ENCODE measurements around the gene NUP188. TPM values are rescaled to one million over a fixed set of nuclear protein-coding genes. Genes with fewer than 3 reads are reported as not detected.
"Not testable (repeated sequence)": the region's sequence is repeated elsewhere in the genome, so short reads cannot be mapped to it uniquely, and the experiment has no call there.

The NUP188 gene
- total RNA-seq, 2 experiments from 2014 or later: 88.0 to 108 TPM

DNA sequence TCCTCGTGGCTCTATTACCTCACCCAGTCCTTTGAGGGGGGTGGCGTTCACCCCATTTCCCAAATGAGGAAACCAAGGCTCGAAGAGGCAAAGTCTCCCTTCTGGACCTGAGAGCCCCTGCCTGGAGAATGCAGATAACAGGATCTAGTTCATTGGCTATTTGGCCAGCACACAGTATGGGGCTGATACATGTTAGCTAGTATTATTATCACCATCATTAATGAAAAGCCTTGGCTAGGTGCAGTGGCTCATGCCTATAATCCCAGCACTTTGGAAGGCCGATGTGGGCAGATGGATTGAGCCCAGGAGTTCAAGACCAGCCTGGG is 76.4 kb downstream of the NUP188 start:
- CTCF ChIA-PET: interaction anchor here (1.2 to 1.9 kb wide), 2 partner anchors 17 to 19 kb away, joined by 4 to 7 read pairs; no protein-coding TSS in a partner anchor

DNA sequence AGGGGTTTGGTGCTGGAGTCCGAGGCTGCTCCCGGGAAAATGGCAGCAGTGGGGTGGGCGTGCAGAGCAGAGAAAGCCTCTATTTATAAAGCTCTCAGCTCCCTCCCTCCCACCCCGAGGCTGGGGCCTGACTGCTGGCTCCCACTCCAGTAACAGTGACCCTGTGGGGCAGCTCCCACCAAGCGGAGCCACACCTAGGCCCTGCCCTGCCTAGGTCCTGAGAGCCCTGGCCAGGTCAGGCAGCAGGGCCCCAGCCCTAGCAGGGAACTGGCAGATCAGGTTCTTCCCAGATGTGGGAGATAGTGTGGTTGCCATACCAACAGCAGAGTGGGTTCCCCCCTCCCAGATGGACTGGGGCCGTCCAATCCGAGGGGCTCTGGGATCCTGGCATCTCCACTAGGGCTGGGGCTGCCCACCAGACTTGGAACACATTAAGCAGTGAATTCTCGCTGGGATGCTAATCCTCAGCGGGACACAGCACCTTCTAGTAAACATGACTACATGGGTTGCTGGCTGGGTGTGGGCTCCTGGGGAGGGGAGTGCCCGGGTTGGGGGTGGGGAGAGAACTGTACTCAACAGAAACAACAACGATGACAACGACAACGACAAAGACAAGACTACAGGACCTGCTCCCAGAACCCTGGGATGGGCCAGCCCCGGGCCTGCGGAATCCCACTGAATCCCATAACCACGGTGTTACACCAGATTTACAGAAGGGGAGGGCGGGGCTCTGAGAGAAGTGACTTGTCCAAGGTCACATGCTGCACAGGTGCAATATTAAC is 79.1 kb downstream of the NUP188 start:
- no peak for ATAC-seq
- peak overlapping the region; percentile 80 for H3K4me3 Mint-ChIP-seq
- peak overlapping the region; percentile 78 for H3K27ac Mint-ChIP-seq
- no peaks in the 10 kb centered on the region for H3K9me3 Mint-ChIP-seq (ENCODE audit: low read depth)
- H3K36me3 Mint-ChIP-seq: no peaks in the 10 kb centered on the region
- H3K4me1 Mint-ChIP-seq: peaks cover 33% of the 10 kb centered on the region
- no peaks in the 10 kb centered on the region for H3K27me3 Mint-ChIP-seq
- DNase-seq: no peak
- CTCF ChIA-PET: interaction anchor here (1.0 to 2.2 kb wide), 4 partner anchors 10 to 569 kb away, joined by 3 to 7 read pairs (median 4); partner anchors contain the start of genes ENDOG and MIGA2

More for the DNA sequence above, 76.4 kb downstream of the NUP188 start:
- Mint-ChIP-seq H3K4me3 (no peak overlapping the region), H3K27me3 (no peaks in the 10 kb centered on the region), H3K4me1 (peaks cover 34% of the 10 kb centered on the region), H3K27ac (no peak overlapping the region), H3K36me3 (peaks cover 1% of the 10 kb centered on the region), H3K9me3 (ENCODE audit: low read depth) (no peaks in the 10 kb centered on the region)
- DNase-seq: no peak
- ATAC-seq: no peak

DNA sequence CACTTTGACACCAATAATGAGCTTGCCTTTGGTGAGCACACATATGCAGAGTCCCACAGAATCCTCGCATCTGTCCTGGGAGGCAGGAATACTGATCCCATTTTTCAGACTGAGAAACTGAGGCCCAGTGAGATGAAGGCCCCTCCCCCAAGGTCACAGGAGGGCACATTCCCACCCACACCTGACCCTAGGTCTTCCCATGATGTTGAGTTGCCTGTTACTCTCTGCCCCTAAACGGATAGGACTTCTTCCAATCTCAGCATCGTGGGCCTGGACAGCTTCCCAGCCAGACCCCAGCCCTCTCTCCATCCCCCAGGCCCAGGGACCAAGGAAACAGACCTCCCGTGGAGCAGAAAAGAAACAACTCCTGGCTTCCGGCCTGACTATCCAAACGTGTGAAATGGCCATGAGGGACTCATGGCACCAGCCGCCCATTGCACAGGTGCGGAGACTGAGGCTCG is 79.8 kb downstream of the NUP188 start:
- no peaks in the 10 kb centered on the region for H3K9me3 Mint-ChIP-seq (ENCODE audit: low read depth)
- ATAC-seq: no peak
- no peaks in the 10 kb centered on the region for H3K36me3 Mint-ChIP-seq
- CTCF ChIA-PET: interaction anchor here (1.0 to 2.2 kb wide), 4 partner anchors 9 to 569 kb away, joined by 3 to 7 read pairs (median 4); partner anchors contain the start of genes ENDOG and MIGA2
- H3K27ac Mint-ChIP-seq: peak overlapping the region; percentile 78
- H3K4me1 Mint-ChIP-seq: peaks cover 29% of the 10 kb centered on the region
- H3K4me3 Mint-ChIP-seq: peak overlapping the region; percentile 80
- H3K27me3 Mint-ChIP-seq: no peaks in the 10 kb centered on the region
- DNase-seq: no peak

DNA sequence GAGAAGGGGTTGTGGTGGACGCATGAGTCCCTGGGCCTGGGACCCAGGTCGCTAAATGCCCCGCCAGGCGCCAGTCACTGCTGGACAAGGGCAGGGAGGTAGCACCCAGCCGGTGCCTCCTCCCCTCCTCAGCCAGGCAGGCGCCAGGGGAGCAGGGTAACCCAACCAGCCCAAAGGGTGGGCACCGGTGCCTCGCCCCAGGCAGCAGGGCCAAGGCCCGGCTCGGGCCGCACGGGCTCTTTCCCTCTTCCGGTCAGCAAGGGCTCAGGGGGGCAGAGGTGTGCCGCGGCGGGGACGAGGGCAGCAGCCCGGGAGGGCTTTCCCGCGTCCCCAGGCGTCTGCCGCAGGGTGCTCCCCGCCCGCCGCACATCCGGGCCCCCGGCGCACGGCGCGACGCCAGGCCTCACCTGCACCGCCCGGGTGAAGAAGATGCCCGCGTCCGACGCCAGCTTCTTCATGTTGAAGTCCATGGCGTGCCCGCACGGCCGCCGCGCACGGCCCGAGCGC is 80.2 kb downstream of the NUP188 start:
- peak overlapping the region; percentile 80 for H3K4me3 Mint-ChIP-seq
- no peaks in the 10 kb centered on the region for H3K36me3 Mint-ChIP-seq
- ATAC-seq (peak; percentile 74), DNase-seq (peak; percentile 84)
- peaks cover 28% of the 10 kb centered on the region for H3K4me1 Mint-ChIP-seq
- no peaks in the 10 kb centered on the region for H3K27me3 Mint-ChIP-seq
- CTCF ChIA-PET: interaction anchor here (0.6 to 2.2 kb wide), 12 partner anchors 8 to 570 kb away, joined by 3 to 7 read pairs (median 4); partner anchors contain the start of genes CRAT, DOLPP1, ENDOG and MIGA2
- no peaks in the 10 kb centered on the region for H3K9me3 Mint-ChIP-seq (ENCODE audit: low read depth)
- H3K27ac Mint-ChIP-seq: peak overlapping the region; percentile 78

DNA sequence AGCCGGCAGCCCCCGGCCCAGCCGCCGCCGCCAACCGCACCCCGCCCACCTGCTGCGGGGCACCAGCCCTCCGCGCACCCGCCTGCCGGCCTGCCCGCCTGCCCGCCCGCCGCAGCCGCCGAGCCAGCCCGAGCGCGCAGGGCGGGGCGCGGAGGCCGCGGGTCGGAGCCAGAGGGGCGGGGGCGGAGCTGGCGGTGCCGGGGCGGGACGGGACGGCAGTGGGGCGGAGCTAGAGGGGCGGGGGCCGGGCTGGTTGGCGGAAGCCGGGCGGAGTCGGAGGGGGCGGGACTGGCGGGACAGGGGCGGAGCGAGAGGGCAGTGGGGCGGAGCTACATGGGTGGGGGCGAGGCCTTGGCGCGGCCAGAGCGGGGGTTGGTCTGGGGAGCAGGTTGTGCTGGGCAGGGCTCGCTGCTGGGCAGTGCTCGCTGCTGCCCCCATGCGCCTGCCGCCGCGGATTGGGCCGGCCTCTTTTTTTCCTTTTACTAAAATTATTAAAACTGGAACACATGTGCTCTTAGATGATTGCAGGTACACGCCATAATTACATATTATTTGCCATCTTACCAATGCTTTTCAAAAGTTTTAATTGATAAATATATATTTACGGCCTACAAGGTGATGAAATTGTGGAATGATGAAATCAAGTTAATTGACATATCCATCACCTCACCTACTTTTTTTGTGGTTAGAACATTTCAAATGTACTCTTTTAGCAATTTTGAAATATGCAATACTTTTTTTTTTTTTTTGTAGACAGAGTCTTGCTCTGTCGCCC is 80.9 kb downstream of the NUP188 start, which contains the start of gene SH3GLB2:
SH3GLB2 (minus strand) TSS at position 140 of the 775 bp plus-strand sequence. CDS start 177 bp downstream, outside the sequence.
- Mint-ChIP-seq H3K4me3 (peak within 1 kb of the TSS; percentile 80), H3K4me1 (peaks cover 25% of the 10 kb centered on the region), H3K27me3 (no peaks in the 10 kb centered on the region), H3K27ac (peak within 1 kb of the TSS; percentile 78), H3K36me3 (no peaks in the 10 kb centered on the region), H3K9me3 (ENCODE audit: low read depth) (no peaks in the 10 kb centered on the region)
- ATAC-seq: peak; percentile 89
- CTCF ChIA-PET: interaction anchor here (0.6 to 2.2 kb wide), 10 partner anchors 14 to 209 kb away, joined by 3 to 7 read pairs (median 4); partner anchors contain the start of genes CRAT, DOLPP1 and ENDOG
- peak; percentile 95 for DNase-seq

DNA sequence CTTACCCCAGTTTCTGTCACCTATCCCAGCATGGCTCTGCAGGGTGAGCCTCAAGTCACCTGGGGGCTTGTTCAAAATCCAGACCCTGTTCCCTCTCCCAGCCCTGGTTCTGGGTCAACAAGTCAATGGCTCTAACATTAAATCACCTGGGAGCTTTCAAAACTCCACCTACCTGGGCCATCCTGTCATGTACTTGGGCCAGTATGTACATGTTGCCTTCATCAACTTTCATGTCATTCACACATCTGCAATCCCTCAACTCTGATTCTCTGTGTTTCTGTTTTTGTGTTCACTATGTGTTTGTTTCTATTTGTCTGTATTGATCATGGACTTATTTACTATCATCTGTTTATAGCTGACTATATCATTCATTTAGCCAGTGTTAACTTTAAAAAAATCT is 82.7 kb downstream of the NUP188 start:
- Mint-ChIP-seq H3K36me3 (no peaks in the 10 kb centered on the region), H3K4me3 (no peak overlapping the region), H3K4me1 (peaks cover 25% of the 10 kb centered on the region), H3K27me3 (no peaks in the 10 kb centered on the region), H3K27ac (no peak overlapping the region), H3K9me3 (ENCODE audit: low read depth) (no peaks in the 10 kb centered on the region)
- DNase-seq (no peak), ATAC-seq (no peak)
- CTCF ChIA-PET: no interaction called here

DNA sequence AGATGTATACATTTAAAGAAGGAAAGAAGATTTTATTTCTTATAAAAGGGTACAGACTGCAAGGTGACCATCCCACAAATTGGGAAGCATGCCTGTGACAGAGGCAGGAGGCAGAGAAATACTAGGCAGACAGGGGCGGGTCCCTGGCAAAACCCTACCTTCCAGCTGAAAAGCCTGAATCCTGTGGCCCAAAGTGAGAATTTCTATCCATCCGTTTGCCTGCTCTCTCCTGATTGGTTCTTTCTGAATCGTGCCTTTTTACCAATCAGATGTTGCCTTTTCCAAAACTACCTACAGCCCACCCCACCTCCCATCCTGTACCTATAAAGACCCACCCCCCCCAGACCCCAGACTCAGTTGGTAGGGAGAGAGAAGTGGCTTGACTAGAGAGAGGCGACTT is 84.0 kb downstream of the NUP188 start:
- DNase-seq (no peak), ATAC-seq (no peak)
- Mint-ChIP-seq H3K9me3 (ENCODE audit: low read depth) (no peaks in the 10 kb centered on the region), H3K27me3 (no peaks in the 10 kb centered on the region), H3K36me3 (no peaks in the 10 kb centered on the region), H3K4me1 (peaks cover 20% of the 10 kb centered on the region), H3K4me3 (no peak overlapping the region), H3K27ac (no peak overlapping the region)
- CTCF ChIA-PET: interaction anchor here (1.0 kb wide), 1 partner anchor 82 kb away, joined by 3 read pairs; no protein-coding TSS in a partner anchor

DNA sequence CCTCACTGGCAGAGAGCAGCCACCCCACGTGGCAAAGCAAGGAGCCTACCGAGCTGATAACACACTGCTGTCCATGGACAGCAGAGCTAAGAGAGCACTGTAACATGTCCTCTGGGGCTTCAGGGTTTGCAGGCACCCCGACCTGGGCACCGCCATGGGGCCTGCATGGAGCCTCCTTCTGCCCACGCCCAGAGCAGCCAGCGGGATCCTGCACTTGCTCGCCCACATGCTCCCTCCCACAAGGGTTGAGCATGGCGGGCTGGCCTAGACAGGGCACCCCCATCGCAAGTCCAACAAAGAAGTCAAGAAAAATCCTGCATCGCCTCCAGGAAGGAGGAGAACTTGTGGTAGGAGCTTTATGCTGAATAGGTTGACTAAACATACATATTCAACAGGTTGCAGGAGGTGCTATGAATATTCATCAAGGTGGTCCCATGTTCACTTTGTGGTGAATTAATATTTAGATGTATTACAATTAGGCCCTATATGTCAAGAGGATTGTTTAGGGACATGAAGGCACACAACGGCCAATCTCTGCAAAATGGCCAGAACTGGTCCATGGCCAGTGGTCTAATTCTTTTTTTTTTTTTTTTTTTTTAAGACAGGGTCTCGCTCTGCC is 85.2 kb downstream of the NUP188 start:
- CTCF ChIA-PET: no interaction called here

DNA sequence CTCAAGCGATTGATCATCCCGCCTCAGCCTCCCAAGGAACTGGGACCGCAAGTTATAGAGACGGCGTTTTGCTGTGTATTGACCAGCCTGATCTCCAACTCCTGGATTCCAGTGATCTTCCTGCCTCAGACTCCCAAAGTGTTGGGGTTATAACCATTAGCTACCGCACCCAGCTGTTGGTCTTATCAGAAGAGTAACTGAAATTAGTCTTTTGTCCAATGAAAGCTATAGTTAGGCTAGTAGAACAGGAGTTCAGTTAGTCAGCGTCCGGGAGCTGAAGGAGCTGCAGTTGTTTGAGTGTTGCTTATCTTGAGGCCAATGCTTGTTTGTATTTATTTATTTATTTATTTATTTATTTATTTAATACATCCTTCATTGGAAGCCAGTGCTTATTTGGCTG is 85.7 kb downstream of the NUP188 start:
- no peaks in the 10 kb centered on the region for H3K27me3 Mint-ChIP-seq
- H3K36me3 Mint-ChIP-seq: no peaks in the 10 kb centered on the region
- no peak overlapping the region for H3K4me3 Mint-ChIP-seq
- ATAC-seq (no peak), DNase-seq (no peak)
- CTCF ChIA-PET: no interaction called here
- no peak overlapping the region for H3K27ac Mint-ChIP-seq
- peaks cover 24% of the 10 kb centered on the region for H3K4me1 Mint-ChIP-seq
- no peaks in the 10 kb centered on the region for H3K9me3 Mint-ChIP-seq (ENCODE audit: low read depth)

More for the DNA sequence above, 85.2 kb downstream of the NUP188 start:
- no peaks in the 10 kb centered on the region for H3K9me3 Mint-ChIP-seq (ENCODE audit: low read depth)
- no peaks in the 10 kb centered on the region for H3K36me3 Mint-ChIP-seq
- H3K4me3 Mint-ChIP-seq: no peak overlapping the region
- H3K4me1 Mint-ChIP-seq: peaks cover 18% of the 10 kb centered on the region
- ATAC-seq (no peak), DNase-seq (no peak)
- H3K27ac Mint-ChIP-seq: no peak overlapping the region
- H3K27me3 Mint-ChIP-seq: no peaks in the 10 kb centered on the region

DNA sequence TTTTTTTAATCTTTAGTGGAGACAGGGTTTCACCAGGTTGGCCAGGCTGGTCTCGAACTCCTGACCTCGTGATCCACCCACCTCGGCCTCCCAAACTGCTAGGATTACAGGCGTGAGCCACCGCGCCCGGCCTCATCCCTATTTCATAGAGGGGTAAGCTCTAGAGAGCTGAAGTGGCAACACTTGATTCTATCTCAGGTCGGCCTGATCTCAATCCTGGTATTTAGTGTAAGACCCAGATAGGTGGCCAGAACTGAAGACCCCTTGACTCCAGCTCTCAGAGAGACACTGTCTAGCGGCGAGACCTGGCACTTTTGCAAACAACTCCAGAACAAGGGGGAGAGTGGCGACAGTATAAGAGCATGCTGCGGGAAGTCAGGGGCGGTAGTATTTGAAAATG is 88.3 kb downstream of the NUP188 start:
- peaks cover 24% of the 10 kb centered on the region for H3K4me1 Mint-ChIP-seq
- H3K27ac Mint-ChIP-seq: peak overlapping the region; percentile 79
- H3K9me3 Mint-ChIP-seq (ENCODE audit: low read depth); H3K27me3 Mint-ChIP-seq; H3K36me3 Mint-ChIP-seq; ATAC-seq; DNase-seq: not testable (repeated sequence)
- CTCF ChIA-PET: interaction anchor here (1.0 to 1.1 kb wide), 2 partner anchors 9 to 217 kb away, joined by 3 to 4 read pairs; partner anchors contain the start of gene ENDOG
- peak overlapping the region; percentile 93 for H3K4me3 Mint-ChIP-seq

DNA sequence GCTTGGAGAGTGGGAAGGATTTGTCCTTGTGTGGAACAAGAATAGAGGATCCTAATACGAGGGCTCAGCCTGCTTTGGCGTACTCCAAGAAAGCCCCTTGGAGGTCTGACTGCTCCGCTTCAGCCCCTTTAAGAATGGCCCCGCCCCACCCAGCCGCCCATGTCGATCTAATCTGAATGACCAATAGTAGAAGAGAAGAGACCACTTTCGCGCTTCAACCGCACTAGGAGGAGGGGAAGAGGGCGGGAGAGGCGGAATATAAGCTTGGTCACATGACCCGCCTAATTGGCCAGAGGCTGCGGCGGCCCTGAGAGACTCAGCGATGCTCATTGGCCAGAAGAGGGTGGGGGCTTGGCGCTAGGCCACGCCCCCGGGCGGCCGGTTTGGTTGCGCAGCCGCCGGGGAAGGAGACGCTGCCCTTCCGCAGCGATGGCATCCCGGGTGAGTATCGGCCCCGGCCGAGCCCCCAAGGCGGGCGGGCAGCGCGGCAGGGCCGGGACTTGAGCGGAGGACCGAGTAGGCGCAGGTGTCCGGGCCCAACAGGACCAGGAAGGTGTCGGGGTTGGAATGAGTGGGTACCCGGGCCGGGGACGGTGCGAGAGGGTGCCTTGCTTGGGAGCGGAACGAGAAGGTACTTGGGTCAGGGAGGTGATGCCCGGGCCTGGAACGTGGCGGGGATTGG is 88.9 kb downstream of the NUP188 start, which contains the start of gene MIGA2:
MIGA2 (plus strand) TSS at position 386 of the 682 bp plus-strand sequence. CDS start 3,969 bp downstream, outside the sequence.
- peak within 1 kb of the TSS; percentile 79 for H3K27ac Mint-ChIP-seq
- no peaks in the 10 kb centered on the region for H3K27me3 Mint-ChIP-seq
- peaks cover 1% of the 10 kb centered on the region for H3K36me3 Mint-ChIP-seq
- DNase-seq: peak; percentile 99
- H3K4me1 Mint-ChIP-seq: peaks cover 24% of the 10 kb centered on the region
- peak; percentile 98 for ATAC-seq
- H3K4me3 Mint-ChIP-seq: peak within 1 kb of the TSS; percentile 93
- CTCF ChIA-PET: interaction anchor here (0.6 to 1.1 kb wide), 3 partner anchors 9 to 218 kb away, joined by 3 to 4 read pairs (median 3); partner anchors contain the start of genes DOLPP1 and ENDOG
- H3K9me3 Mint-ChIP-seq (ENCODE audit: low read depth): no peaks in the 10 kb centered on the region
